Germinal center (tissue), 1 donor: ENCODE data around the gene RIPPLY3.

Experiments
- DNase-seq: peaks from one replicate; pipeline ENCODE4 v3.0.0; 2012; ENCODE audit warnings: mixed read lengths, low spot score

RIPPLY3 gene

DNA sequence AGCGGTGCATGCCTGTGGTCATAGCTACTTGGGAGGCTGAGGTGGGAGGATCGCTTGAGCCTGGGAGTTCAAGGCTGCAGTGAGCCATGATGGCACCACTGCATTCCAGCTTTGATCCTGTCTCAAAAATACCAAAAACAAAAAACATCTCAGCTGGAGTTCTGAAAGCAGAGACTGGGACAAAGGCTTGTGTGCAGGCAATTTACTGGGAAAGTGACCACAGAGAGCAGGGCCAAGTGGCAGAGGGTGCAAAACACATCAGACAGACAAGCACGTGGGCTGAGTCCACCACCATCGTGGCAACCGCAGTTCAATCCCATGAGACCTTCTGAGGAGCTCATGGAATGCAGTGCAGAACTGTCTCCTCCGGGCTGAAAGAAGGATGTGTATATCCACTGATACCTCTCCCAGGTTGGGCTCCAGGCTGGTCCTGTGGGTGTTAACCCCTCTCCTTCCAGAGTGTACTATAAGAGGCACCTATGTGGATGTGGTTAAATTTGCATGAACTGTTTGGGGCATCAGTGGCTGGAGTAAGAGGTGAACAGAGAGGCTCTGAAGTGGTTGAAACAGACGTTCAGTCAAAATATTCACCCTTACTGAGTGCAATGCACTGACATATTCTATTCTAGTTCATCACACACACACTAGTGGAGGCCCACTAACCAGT lies 55.6 kb downstream of the RIPPLY3 start:
- DNase-seq, result no peak

DNA sequence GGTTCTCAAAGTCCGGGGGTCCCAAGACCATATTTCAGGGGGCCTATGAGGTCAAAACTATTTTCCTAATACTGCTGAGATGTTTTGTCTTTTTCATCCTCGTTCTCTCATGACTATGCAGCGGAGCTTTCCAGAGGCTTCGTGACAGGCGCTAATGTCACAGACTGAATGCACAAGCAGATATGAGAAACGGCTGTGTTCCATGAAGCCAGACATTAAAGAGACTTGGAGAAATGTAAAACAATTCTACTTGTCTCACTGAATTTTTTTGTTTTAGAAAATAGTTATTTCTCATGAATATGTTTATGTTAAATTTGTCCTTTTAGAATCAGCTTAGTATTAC lies 56.1 kb downstream of the RIPPLY3 start:
- no peak for DNase-seq

DNA sequence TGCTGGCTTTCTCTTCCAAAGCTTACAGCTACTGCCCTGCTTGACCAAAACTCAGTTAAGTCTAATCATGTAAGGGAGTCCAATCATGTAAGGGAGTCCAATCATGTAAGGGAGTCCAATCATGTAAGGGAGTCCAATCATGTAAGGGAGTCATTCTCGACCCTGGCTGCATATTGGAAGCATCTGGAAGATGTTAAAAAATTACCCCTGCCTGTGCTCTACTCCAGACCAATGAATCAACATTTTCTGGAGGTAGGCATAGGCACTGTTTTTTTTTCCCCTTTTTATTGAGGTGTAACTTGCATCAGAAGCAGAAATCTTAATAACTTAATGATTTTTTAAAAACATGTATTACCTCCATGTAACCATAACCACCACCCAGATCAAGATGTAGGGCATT lies 56.9 kb downstream of the RIPPLY3 start:
- DNase-seq, result no peak

DNA sequence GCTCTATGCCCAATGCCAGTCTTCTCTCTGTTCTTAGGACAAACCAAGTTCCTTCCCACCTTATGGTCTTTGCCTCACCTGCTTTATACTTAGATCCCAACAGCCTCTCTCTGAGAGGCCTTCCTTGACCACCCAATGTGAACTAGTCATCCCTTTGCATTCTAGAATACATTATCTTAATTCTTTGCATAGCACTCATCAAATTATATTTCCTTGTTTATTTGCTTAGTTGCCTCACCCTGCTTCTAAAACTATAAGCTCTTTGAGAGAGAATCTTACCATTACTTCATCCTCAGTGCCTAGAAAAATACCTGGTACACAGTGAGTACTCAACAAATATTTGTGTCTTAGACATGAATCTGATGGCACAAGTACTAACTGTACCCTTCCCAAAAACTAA lies 58.3 kb downstream of the RIPPLY3 start:
- no peak for DNase-seq

DNA sequence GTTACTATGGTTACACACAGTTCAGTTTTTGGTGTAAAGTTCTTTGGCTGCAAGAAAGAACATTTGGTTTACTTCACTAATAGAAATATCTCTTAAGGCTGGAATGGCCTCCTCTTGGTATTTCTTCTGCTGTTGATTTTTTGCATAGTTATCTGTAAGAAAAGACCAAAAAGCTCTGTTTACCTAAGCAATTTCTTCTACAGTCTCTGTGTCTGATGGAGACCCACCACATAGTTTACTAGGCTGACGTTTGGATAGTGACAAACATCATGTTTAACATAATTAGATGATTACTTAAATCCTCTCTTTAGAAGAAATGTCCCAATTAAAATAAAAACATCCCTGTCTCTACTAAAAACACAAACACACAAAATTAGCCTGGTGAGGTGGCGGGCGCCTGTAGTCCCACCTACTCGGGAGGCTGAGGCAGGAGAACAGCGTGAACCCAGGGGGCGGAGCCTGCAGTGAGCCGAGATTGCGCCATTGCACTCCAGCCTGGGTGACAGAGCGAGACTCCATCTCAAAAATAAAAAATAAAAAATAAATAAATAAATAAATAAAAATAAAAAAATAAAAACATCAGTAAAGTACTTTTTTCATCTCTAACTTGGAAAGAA lies 59.2 kb downstream of the RIPPLY3 start:
- DNase-seq, result no peak
